ENCODE data around the gene PDIA4.
A peak's percentile ranks its signal among the peaks of the same experiment; 100 is the strongest.
"Not testable (repeated sequence)": the region's sequence is repeated elsewhere in the genome, so short reads cannot be mapped to it uniquely, and the experiment has no call there.

Gene PDIA4, protein sequence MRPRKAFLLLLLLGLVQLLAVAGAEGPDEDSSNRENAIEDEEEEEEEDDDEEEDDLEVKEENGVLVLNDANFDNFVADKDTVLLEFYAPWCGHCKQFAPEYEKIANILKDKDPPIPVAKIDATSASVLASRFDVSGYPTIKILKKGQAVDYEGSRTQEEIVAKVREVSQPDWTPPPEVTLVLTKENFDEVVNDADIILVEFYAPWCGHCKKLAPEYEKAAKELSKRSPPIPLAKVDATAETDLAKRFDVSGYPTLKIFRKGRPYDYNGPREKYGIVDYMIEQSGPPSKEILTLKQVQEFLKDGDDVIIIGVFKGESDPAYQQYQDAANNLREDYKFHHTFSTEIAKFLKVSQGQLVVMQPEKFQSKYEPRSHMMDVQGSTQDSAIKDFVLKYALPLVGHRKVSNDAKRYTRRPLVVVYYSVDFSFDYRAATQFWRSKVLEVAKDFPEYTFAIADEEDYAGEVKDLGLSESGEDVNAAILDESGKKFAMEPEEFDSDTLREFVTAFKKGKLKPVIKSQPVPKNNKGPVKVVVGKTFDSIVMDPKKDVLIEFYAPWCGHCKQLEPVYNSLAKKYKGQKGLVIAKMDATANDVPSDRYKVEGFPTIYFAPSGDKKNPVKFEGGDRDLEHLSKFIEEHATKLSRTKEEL

DNA sequence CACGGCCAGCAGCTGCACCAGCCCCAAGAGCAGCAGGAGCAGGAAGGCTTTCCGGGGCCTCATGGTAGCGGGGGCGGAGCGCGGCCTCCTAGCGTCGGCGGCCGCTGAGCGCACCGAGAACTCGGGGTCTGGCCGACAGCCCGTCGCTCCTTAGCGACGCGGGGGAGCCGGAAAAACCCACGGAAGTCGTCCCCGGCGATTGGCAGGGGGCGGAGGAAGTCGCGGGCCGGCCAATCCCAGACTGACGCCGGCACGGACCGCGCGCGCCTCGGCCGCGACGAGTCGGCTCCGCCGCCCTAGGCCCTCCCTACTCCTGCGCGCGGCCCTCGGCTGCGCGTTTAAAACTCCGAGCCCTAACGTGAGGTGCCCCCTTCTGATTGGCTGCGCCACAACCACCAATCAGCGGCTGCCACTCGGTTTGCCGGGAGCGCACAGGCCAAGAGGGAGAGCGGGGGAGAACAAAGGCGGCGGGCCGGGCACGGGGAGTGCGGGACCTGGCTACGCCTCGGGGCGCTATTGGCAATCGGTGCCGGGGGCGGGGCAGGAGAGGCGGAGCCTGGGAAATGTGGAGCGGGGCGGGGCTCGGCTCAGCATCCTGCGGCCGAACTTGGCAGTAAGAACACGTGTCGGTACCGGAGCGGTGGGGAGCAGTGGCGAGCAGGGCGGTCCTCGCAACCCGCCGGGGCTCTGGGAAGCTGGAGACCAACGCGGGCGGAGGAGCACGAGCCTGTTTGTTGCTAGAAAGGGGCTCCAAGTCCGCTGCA is at the start of gene PDIA4:
Gene PDIA4 (minus strand): TSS at position 160 of the 764 bp plus-strand sequence. CDS start 97 bp downstream, at position 63.
- DNase-seq (ENCODE audit: extremely low read depth in 1 of 2, low read depth in 1 of 2), result peak; percentile 99 to 100

DNA sequence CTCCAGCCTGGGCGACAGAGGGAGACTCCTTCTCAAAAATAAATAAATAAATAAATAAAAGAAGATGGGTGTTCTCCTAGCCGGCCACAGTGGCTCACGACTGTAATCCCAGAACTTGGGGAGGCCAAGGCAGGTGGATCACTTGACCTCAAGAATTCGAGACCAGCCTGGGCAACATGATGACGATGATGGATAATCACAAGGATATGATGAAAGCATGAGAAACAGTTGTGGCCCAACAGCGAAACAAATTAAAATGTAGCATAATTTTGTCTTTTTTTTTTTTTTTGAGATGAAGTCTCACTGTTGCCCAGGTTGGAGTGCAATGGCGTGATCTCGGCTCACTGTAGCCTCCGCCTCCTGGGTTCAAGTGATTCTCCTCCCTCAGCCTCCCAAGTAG is 49.3 kb upstream of the PDIA4 start:
- no peak for DNase-seq (ENCODE audit: extremely low read depth in 1 of 2, low read depth in 1 of 2)

DNA sequence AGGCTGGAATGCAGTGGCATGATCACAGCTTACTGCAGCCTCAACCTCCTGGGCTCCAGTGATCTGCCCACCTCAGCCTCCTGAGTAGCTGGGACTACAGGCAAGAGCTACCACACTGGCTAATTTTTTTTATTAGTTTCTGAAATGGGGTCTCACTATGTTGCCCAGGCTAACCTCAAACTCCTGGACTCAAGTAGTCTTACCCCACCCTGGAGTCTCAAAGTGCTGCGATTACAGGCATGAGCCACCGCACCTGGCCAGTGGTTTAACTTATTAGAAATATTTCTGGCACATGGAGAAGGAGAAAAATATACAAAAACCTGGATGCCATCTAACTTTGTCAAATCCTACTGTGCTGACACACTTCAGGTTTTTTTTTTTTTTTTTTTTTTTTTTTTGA is 47.0 kb upstream of the PDIA4 start:
- no peak for DNase-seq (ENCODE audit: extremely low read depth in 1 of 2, low read depth in 1 of 2)

DNA sequence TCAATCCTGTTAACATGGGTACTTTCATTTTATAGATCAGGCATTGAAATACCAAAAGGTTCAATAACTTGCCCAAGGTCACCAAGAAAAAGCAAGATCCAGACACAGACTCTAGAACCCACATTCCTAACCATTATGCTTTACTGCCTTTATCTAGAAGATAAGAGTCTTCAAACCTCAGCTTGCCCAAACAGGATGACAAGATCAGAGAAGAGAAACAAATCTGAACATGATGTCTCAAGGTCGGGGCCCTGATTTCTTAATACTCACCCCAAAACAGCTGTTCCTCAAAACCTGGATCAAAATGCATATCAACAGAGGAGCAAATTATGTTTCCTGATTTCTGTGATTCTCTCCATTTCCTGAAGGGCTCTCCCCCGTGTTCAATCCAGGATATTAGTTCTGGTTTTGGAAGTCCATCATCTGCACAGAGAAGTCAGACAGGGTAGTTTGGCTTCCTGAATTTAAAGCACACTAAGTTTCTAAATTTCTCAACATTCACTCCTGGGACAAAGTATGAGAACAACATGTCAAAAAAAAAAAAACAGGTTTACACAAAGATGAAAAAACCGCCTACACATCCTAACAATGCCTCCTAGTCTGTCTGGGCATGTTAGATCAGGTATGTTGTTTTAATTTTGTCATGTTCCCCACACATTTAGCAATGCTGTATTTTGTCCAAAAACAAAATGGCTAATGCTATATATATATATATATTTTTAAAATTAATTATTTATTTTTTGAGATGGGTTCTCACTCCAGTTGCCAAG is 46.0 kb upstream of the PDIA4 start:
- DNase-seq (ENCODE audit: extremely low read depth in 1 of 2, low read depth in 1 of 2), result no peak

DNA sequence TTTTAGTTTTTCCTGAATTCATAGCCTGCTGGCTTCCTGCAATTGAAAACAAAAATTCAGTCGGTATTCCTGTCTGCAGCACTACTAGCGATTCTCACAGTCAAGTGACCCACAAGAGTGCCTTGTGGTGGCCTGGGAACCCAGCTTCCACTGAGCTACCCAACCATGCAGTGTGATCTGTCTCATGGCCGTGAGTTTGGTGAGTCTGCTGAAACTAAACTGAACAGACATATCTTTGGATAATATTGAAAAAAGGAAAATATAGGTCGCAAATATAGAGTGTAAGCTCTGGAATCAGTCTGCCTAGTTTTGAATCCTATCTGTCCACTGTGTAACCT is 44.1 kb upstream of the PDIA4 start:
- no peak for DNase-seq (ENCODE audit: extremely low read depth in 1 of 2, low read depth in 1 of 2)

DNA sequence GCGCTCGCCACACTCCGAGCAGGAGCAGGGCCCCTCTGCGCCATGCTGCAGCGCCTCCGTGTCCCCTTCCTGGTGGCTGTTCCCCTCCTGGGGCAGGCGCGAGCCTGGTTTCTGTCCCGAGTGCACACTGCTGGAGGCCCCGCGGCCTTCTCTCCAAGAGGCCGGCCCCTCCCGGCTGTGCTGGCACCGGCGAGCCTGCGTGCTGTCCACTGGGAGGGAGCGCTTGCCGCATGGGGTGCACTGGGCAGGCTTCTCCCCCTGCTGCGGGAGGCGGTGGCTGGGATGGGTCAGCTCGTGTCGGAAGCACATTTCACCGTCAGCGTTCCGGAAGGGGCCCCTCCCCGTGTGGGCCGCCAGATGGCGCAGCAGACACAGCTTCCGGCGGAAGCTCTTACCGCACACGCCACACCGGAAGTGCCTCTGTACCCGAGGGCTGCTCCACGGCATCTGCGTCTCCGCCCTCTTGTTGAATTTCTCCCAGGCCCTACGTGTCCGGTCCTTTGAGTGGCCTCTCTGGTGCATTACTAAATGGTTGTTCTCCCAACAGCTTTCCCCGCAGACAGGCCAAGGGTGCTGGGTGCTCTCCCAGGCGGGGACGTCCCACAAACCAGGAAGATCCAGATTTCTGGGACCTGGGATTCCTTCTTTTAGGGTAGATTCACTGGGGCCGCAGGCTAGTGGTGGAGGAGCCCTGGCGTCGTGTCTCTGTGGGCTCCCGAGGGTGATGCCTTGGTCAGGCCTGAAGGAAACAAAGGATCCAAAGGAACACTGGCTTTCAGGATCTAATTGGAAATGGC is 43.5 kb upstream of the PDIA4 start:
- DNase-seq (ENCODE audit: extremely low read depth in 1 of 2, low read depth in 1 of 2), result peak in 1 of 2 donors; percentile 24

DNA sequence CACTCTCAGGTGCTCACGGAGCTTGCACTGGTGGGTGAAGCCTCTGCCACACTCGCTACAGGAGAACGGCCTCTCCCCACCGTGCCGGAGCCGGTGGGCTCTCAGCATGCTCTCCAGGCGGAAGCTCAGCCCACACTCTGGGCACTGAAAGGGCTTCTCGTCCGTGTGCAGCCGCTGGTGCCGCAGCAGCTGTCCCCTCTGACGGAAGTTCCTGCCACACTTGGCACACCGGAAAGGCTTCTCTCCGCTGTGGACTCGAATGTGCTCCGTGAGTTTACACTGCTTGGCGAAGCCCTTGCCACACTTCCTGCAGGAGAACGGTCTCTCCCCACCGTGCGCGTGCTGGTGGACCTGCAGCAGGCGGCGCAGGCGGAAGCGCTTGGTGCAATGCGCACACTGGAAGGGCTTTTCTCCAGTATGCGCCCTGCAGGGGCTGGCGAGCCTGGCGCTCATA is 42.9 kb upstream of the PDIA4 start:
- no peak for DNase-seq (ENCODE audit: extremely low read depth in 1 of 2, low read depth in 1 of 2)

DNA sequence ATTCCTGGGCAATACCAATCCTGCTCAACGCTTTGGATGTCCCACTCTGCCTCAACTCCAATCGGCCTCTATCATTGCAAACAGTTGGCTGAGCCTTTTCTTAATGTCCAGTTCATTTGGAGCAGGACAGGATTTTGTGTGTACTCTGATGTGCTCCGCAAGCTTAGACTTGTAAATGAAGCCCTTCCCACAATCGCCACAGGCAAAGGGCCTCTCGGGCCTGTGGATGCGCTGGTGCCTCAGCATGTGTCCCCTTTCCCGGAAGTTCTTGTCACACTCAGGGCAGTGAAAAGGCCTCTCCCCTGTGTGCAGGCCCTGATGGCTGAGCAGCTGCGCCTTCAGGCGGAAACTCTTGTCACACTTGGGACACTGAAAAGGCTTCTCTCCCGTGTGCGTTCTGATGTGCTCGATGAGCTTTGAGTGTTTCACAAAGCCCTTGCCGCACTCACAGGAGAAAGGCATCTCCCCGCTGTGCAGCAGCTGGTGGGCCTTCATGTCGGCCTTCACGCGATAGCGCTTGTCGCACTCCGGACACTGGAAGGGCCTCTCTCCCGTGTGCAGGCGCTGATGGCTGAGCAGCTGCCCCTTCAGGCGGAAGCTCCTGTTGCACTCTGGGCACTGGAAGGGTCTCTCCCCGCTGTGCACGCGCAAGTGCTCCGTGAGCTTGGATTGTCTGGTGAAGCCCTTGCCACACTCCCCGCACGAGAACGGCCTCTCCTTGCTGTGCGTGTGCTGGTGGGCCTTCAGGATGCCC is 42.2 kb upstream of the PDIA4 start:
- no peak for DNase-seq (ENCODE audit: extremely low read depth in 1 of 2, low read depth in 1 of 2)

DNA sequence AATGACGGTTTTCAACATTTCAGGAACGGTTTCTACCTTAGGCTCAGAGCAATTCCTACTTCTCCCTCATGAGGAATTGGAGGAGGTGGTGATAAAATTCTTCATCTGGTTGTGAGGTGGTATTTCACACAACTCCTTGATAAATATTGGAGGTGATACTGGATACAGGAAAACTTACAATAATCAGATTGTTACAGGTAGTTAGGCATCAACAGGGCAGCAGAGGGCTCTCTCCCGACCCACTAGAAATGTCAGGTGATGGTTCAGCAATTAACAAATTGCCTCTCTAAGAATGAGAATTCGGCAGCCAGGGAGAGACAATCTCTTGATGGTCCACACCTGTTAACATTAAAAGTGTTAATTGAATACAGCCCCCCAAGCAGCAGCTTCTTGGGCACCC is 39.6 kb upstream of the PDIA4 start:
- DNase-seq (ENCODE audit: extremely low read depth in 1 of 2, low read depth in 1 of 2), result no peak

DNA sequence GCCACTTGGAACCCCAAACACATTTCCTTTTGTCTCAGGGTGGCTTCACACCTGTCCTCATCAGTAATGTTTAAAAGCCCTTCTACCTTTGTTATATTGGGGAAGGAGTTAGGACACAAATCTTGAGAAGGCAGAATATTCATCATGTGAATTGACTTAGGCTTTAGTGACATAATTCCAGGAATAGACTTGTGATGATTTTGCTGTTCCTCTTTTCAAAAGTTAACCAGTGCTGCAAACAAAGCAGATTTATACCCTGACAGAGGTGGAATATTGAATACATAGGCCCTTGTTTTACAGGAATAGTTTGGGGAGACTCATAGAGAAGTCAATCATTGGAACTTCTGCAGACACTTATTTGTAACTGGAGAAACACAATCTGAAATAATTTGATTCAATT is 35.2 kb upstream of the PDIA4 start:
- DNase-seq (ENCODE audit: extremely low read depth in 1 of 2, low read depth in 1 of 2), result no peak

DNA sequence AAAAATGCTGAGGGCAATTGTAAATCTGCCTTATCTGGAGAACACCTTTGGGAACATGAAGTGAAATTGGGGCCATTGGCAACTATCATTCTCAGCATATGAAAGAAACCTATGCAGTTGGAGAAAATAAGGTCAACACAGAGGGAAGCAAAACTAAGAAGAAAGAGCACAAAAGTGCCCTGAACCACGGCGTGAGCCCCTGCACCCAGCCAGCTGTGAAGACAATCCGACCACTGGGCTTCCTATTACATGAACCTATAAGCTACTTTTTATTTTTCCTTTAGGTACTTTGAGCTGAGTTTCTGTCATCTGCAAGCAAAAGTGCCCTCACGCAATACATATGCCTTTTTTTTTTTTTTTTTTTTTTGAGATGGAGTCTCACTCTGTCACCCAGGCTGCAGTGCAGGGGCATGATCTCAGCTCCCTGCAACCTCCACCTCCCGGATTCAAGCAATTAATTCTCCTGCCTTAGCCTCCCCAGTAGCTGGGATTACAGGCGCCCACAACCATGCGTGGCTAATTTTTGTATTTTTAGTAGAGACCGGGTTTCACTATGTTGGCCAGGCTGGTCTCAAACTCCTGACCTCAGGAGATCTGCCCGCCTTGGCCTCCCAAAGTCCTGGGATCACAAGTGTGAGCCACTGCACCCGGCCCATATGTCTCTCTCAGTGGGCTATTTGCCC is 34.1 kb upstream of the PDIA4 start:
- DNase-seq (ENCODE audit: extremely low read depth in 1 of 2, low read depth in 1 of 2), result not testable (repeated sequence)

DNA sequence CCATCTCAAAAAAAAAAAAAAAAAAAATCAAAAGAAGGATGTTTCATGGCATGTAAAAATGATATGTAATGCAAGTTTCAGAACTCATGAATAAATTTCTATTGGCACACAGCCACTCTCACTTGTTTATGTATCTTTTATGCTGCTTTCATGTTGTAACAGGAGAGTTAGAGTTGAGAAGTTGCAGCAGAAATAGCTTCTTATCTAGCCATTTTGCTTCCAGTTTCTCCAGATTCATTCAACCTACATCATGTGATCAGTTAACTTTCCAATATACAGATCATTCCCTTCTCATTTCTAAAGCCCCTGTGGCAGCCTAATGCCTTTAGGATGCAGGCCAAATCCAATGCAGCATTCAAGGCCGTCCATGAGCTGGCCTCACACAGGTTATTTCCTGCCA is 31.9 kb upstream of the PDIA4 start:
- DNase-seq (ENCODE audit: extremely low read depth in 1 of 2, low read depth in 1 of 2), result no peak

DNA sequence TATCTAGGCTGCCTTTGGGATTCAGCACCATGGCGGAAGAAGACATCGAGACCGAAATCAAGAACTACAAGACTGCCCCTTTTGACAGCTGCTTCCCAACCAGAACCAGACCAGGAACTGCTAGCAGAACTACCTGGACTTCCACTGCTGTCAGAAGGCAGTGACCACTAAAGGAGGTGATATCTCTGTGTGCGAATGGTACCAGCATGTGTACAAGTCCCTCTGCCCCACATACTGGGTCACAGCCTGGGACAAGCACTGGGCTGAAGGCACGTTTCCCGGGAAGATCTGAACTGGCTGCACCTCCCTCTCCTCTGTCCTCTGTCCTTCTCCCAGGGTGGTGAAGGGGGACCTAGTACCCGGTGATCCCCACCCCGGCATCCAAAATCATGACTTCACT is 25.6 kb upstream of the PDIA4 start:
- DNase-seq (ENCODE audit: extremely low read depth in 1 of 2, low read depth in 1 of 2), result no peak

DNA sequence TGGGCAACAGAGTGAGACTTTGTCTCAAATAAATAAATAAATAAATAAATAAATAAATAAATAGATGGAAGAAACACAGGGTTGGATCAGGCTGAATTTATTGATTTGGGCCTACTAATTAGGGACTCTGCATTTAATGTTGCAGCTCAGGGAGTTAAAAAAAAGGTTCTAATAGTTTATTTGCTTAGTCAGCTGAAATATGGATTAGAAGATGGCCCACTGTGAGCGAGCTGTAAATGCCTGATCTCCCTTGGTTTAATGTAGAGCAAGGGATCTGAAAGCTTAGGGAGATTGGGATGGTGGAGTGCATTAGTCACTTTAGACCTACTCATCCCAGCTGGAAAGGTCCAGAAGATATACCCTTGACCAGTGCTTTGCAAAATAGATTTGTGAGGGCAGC is 25.1 kb upstream of the PDIA4 start:
- no peak for DNase-seq (ENCODE audit: extremely low read depth in 1 of 2, low read depth in 1 of 2)

DNA sequence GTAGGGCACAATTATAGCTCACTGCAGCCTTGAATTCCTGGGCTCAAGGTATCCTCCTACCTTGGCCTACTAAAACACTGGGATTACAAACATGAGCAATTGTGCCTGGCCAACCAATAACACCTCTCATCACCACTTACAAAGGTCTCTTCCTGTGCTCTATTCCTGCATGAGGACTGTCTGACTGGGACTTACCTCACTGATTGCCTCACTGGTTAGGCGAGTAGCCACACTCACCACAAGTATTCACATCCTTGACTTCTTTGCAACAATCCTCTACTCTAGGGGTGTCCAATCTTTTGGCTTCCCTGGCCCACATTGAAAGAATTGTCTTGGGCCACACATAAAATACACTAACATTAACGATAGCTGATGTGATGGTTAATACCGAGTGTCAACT is 22.6 kb upstream of the PDIA4 start:
- no peak for DNase-seq (ENCODE audit: extremely low read depth in 1 of 2, low read depth in 1 of 2)

DNA sequence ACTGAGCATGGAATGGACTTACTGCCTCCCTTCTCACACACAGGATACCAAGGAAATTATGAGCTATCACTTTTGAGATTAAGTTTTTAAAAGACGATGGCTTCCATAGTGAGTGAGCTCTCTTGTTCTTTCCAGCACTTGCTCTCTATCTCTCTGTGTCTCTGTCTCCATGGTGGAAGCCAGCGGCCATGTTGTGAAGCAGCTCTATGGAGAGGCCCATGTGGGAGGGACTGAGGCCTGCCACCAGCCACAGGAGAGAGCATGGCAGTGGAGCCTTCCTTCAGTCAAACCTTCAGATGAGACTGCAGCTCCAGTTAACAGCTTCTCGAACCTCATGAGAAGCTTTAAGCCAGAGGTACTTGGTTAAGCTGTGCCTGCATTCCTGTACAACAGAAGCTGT is 20.5 kb upstream of the PDIA4 start:
- no peak for DNase-seq (ENCODE audit: extremely low read depth in 1 of 2, low read depth in 1 of 2)

DNA sequence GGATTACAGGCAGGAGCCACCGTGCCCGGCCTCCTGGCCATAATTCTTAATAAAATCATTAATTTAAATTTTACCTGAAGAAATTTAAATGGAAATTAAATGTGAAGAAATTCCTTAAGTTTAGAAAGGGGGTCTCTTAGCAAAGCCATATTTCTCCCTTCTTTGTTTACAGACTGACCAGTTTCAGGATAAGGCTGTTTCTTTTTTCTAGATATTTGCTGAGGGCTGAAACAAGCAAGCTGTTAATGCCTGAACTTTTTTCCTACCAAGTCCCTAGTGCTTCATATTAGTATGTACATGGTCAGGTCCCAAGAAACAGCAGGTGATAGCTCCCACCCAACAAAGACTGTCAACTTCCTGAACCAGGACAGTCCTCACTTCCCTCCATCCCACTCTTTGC is 18.1 kb upstream of the PDIA4 start:
- no peak for DNase-seq (ENCODE audit: extremely low read depth in 1 of 2, low read depth in 1 of 2)

DNA sequence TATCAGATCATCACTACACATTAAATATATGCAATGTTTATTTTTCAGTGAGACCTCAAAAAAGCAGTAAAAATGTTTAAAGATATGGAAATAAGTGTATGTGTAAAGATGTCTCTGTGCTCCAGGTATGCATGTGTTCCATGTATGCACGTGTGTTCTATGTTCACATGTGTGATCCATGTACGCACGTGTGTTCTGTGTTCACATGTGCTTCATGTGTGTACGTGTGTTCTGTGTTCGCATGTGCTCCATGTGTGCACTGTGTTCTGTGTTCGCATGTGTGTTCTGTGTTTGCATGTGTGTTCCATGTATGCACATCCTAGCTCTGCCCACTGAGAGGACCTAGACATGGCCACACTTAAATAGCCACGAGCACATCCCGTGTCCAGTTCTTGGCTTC is 15.6 kb upstream of the PDIA4 start:
- no peak for DNase-seq (ENCODE audit: extremely low read depth in 1 of 2, low read depth in 1 of 2)

DNA sequence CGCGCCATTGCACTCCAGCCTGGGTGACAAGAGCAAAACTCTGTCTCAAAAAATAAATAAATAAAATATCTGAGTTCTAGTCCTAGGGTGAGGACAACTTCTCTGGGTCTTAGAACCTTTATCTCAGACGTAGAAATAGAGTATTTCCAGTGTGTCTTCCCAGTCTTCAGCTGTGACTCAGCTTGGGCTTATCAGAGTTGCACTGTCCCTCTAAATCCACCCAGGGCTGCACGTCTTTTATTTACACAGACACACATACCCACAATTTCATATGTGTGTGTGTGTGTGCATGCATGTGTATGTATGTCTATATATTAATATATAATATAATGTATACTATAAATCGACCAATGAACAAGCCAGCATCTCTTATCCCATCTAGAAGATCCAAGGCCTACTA is 13.0 kb upstream of the PDIA4 start:
- no peak for DNase-seq (ENCODE audit: extremely low read depth in 1 of 2, low read depth in 1 of 2)

All from stimulated activated CD8-positive, alpha-beta memory T cell treated with anti-CD3 and anti-CD28 coated beads, Interleukin-7, amount 100 ng/mL, for 48 hours (primary cell).